SK-N-SH (cell line): ENCODE results near the gene SRCIN1. TPM values are rescaled to one million over a fixed set of nuclear protein-coding genes. Genes with fewer than 3 reads are reported as not detected.
A peak's percentile ranks its signal among the peaks of the same experiment; 100 is the strongest.

Experiments used
- CTCF ChIA-PET: fragments of 300-600, 350-600 bp; formaldehyde crosslinking; extraction: SDS; loops from one replicate; lab custom pipeline; 2021; lab: Yijun Ruan, JAX
- POLR2A ChIA-PET: fragments of 350-600 bp; sonication (Branson Sonifier 250); formaldehyde crosslinking; extraction: SDS; loops from one replicate; lab custom pipeline; 2020; ENCODE audit warnings: antibody characterized with exemption, inconsistent platforms; lab: Yijun Ruan, JAX
- DNase-seq: peaks from one replicate; pipeline ENCODE4 v3.0.0; 2012
- H2AFZ ChIP-seq: fragments of 200-600 bp; sonication (generic); 2 replicates; pipeline ENCODE4 v1.8.1; 2016; ENCODE audit warnings: antibody characterized with exemption, mild to moderate bottlenecking, low read depth
- H3F3A ChIP-seq: fragments of 200-600 bp; sonication (generic); replicated peaks from 2 replicates; pipeline ENCODE3; 2016; ENCODE audit warnings: antibody characterized with exemption, mild to moderate bottlenecking; ENCODE audit not compliant: insufficient read depth
- H3K27ac ChIP-seq, 2 experiments: fragments of 200-500 bp in 1 of 2; fragments of 200-600 bp in 1 of 2; sonication (Bioruptor generic) in 1 of 2; sonication (generic), shearing (Covaris generic) in 1 of 2; 2 replicates each; pipeline versions ENCODE4 v1.5.1 to v1.6.1; 2014 to 2016; ENCODE audit warnings: low read depth in 2 of 2, inconsistent platforms in 1 of 2, low read length in 1 of 2, mild to moderate bottlenecking in 1 of 2, mixed read lengths in 1 of 2
- H3K27me3 ChIP-seq: fragments of 200-600 bp; sonication (generic), shearing (Covaris generic); 2 replicates; pipeline ENCODE4 v1.6.1; 2016; ENCODE audit warnings: mixed run types; ENCODE audit not compliant: insufficient read depth
- H3K36me3 ChIP-seq, 2 experiments: fragments of 200-500 bp in 1 of 2; fragments of 200-600 bp in 1 of 2; sonication (Bioruptor generic) in 1 of 2; sonication (generic) in 1 of 2; replicated peaks in 1 of 2; 2 replicates each; pipeline versions ENCODE3 to v1.5.1; 2014 to 2016; ENCODE audit warnings: low read length in 1 of 2, mild to moderate bottlenecking in 1 of 2; ENCODE audit not compliant: insufficient read depth in 2 of 2, control insufficient read depth in 1 of 2
- H3K4me1 ChIP-seq, 2 experiments: fragments of 200-500 bp in 1 of 2; fragments of 200-600 bp in 1 of 2; sonication (Bioruptor generic) in 1 of 2; sonication (generic), shearing (Covaris generic) in 1 of 2; 2 replicates each; pipeline versions ENCODE4 v1.5.1 to v1.6.1; 2014 to 2016; ENCODE audit warnings: low read depth in 1 of 2, low read length in 1 of 2, mixed run types in 1 of 2; ENCODE audit not compliant: insufficient read depth in 2 of 2, control insufficient read depth in 1 of 2
- H3K4me2 ChIP-seq: fragments of 200-600 bp; sonication (generic), shearing (Covaris generic); 2 replicates; pipeline ENCODE4 v1.6.1; 2017; ENCODE audit warnings: mixed run types
- H3K4me3 ChIP-seq, 2 experiments: fragments of 200-500 bp in 1 of 2; fragments of 200-600 bp in 1 of 2; sonication (Bioruptor generic) in 1 of 2; sonication (generic), shearing (Covaris generic) in 1 of 2; 2 replicates each; pipeline versions ENCODE4 v1.5.1 to v1.8.1; 2014 to 2016; ENCODE audit warnings: low read depth in 2 of 2, inconsistent platforms in 1 of 2, low read length in 1 of 2, mild to moderate bottlenecking in 1 of 2, mixed read lengths in 1 of 2, moderate library complexity in 1 of 2
- H3K79me2 ChIP-seq: fragments of 200-600 bp; sonication (generic); 2 replicates; pipeline ENCODE4 v1.8.1; 2017; ENCODE audit warnings: mild to moderate bottlenecking; ENCODE audit not compliant: insufficient read depth
- H3K9ac ChIP-seq: fragments of 200-600 bp; sonication (generic); 2 replicates; pipeline ENCODE4 v1.6.1; 2017; ENCODE audit warnings: mixed run types
- H3K9me2 ChIP-seq: fragments of 200-600 bp; sonication (generic); 2 replicates; pipeline ENCODE4 v1.6.1; 2017; ENCODE audit warnings: mixed run types
- H3K9me3 ChIP-seq: fragments of 200-600 bp; sonication (generic); 2 replicates; pipeline ENCODE4 v1.6.1; 2017; ENCODE audit warnings: mixed run types, mild to moderate bottlenecking, moderate library complexity
- H4K20me1 ChIP-seq: fragments of 200-600 bp; sonication (generic); 2 replicates; pipeline ENCODE4 v1.6.1; 2017; ENCODE audit warnings: mild to moderate bottlenecking, mixed run types; ENCODE audit not compliant: insufficient read depth
- CHD2 ChIP-seq: fragments of 150-350 bp; IDR thresholded peaks from 2 replicates; pipeline ENCODE4 v1.6.1; 2018; ENCODE audit warnings: low read length; ENCODE audit not compliant: partially characterized antibody
- ELF1 ChIP-seq: IDR thresholded peaks from 2 replicates; pipeline ENCODE4 v1.4.0; 2012
- EZH2phosphoT487 ChIP-seq: fragments of 200-600 bp; sonication (generic); IDR thresholded peaks from 2 replicates; pipeline ENCODE4 v1.6.1; 2017; ENCODE audit warnings: low read depth, mixed run types, mild to moderate bottlenecking, antibody characterized with exemption, moderate library complexity, borderline replicate concordance
- GABPA ChIP-seq: IDR thresholded peaks from 2 replicates; pipeline ENCODE4 v1.4.0; 2012; ENCODE audit warnings: low read depth, mild to moderate bottlenecking
- GATA2 ChIP-seq: sonication (generic); formaldehyde crosslinking; IDR thresholded peaks from 2 replicates; pipeline ENCODE4 v1.5.0; 2020; ENCODE audit warnings: mild to moderate bottlenecking, missing genetic modification reagents
- MEF2A ChIP-seq: IDR thresholded peaks from 2 replicates; pipeline ENCODE4 v1.4.0; 2012; ENCODE audit warnings: low read depth, borderline replicate concordance
- NFIC ChIP-seq: IDR thresholded peaks from 2 replicates; pipeline ENCODE4 v1.4.0; 2012; ENCODE audit warnings: borderline replicate concordance
- NRF1 ChIP-seq: IDR thresholded peaks from 2 replicates; pipeline ENCODE4 v1.6.1; 2012; ENCODE audit warnings: low read depth, mild to moderate bottlenecking, low read length
- POLR2AphosphoS5 ChIP-seq: IDR thresholded peaks from 2 replicates; pipeline ENCODE4 v1.6.1; 2012; ENCODE audit warnings: low read depth, low read length
- RAD21 ChIP-seq: IDR thresholded peaks from 2 replicates; pipeline ENCODE4 v1.6.1; 2012; ENCODE audit warnings: mild to moderate bottlenecking, low read length
- TCF12 ChIP-seq: IDR thresholded peaks from 2 replicates; pipeline ENCODE4 v1.4.0; 2012
- WGBS: methylation state at CpG from one replicate; pipeline ENCODE4 v1.1.6; 2017; ENCODE audit warnings: low lambda C conversion rate; 5-methylcytosine and 5-hydroxymethylcytosine counted together
- polyA plus RNA-seq, 3 experiments: library from polyadenylated mRNA; depleted of rRNA; stranded (reverse); fragments of >200 nt; gene quantifications; 2 replicates each; pipeline ENCODE4 v1.2.3, GENCODE V29; 2012
- TF ChIP-seq, protein P1 (sequence below): IDR thresholded peaks from 2 replicates; pipeline ENCODE4 v1.4.0; 2012; ENCODE audit warnings: low read depth, borderline replicate concordance
- TF ChIP-seq, protein P2 (sequence below): fragments of 200-600 bp; sonication (generic); IDR thresholded peaks from 2 replicates; pipeline ENCODE4 v1.6.1; 2017; ENCODE audit warnings: antibody characterized with exemption, mild to moderate bottlenecking, moderate library complexity
- TF ChIP-seq, protein P3 (sequence below): IDR thresholded peaks from 2 replicates; pipeline ENCODE4 v1.4.0; 2012; ENCODE audit warnings: low read depth
- TF ChIP-seq, protein P4 (sequence below): fragments of 150-350 bp; IDR thresholded peaks from 2 replicates; pipeline ENCODE4 v1.6.1; 2016; ENCODE audit warnings: mild to moderate bottlenecking, low read depth, low read length

Gene SRCIN1
- polyA plus RNA-seq, 1 of the 3 experiments (the other 2 are of a cell fraction) = 1.0 TPM

DNA sequence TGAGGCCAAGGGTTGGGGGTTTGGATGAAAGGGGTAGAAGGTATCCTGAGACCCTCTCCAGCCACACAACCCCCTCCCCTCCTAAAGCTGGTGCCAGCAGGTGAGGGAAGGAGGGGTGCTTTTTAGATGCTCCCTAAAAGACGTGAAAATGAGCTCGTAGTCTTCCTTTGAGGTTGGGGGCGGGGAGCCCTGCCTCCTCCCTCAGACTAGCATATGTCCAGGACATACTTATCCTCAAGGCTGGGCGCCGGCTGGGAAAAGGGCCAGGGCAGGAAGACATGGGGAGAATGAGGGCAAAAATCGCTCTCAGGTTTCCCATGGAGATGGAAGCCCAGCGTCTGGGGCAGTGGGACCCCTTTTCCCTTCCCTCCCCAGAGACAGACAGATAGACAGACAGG is 26.7 kb downstream of the SRCIN1 start:
- Histone ChIP-seq H3K9me2 (no peaks in the 10 kb centered on the region), H3K4me3 (no peak overlapping the region), H3F3A (no peaks in the 10 kb centered on the region), H3K27ac (no peak overlapping the region), H3K36me3 (no peaks in the 10 kb centered on the region), H3K9me3 (no peaks in the 10 kb centered on the region), H2AFZ (no peak overlapping the region), H3K9ac (no peak overlapping the region), H3K4me2 (no peak overlapping the region), H3K27me3 (peaks cover 16% of the 10 kb centered on the region), H4K20me1 (no peaks in the 10 kb centered on the region), H3K79me2 (no peaks in the 10 kb centered on the region), H3K4me1 (peaks cover 6 to 38% of the 10 kb centered on the region in 2 experiments; a peak in 2 of 4 replicates)
- no peak for TF ChIP-seq EZH2phosphoT487
- no peak for TF ChIP-seq POLR2AphosphoS5
- no peak for TF ChIP-seq CHD2
- TF ChIP-seq GATA2 (CRISPR knock-in tag) = no peak
- TF ChIP-seq, protein P1, sequence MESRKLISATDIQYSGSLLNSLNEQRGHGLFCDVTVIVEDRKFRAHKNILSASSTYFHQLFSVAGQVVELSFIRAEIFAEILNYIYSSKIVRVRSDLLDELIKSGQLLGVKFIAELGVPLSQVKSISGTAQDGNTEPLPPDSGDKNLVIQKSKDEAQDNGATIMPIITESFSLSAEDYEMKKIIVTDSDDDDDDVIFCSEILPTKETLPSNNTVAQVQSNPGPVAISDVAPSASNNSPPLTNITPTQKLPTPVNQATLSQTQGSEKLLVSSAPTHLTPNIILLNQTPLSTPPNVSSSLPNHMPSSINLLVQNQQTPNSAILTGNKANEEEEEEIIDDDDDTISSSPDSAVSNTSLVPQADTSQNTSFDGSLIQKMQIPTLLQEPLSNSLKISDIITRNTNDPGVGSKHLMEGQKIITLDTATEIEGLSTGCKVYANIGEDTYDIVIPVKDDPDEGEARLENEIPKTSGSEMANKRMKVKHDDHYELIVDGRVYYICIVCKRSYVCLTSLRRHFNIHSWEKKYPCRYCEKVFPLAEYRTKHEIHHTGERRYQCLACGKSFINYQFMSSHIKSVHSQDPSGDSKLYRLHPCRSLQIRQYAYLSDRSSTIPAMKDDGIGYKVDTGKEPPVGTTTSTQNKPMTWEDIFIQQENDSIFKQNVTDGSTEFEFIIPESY = no peak
- no peak for TF ChIP-seq TCF12
- TF ChIP-seq, protein P2, sequence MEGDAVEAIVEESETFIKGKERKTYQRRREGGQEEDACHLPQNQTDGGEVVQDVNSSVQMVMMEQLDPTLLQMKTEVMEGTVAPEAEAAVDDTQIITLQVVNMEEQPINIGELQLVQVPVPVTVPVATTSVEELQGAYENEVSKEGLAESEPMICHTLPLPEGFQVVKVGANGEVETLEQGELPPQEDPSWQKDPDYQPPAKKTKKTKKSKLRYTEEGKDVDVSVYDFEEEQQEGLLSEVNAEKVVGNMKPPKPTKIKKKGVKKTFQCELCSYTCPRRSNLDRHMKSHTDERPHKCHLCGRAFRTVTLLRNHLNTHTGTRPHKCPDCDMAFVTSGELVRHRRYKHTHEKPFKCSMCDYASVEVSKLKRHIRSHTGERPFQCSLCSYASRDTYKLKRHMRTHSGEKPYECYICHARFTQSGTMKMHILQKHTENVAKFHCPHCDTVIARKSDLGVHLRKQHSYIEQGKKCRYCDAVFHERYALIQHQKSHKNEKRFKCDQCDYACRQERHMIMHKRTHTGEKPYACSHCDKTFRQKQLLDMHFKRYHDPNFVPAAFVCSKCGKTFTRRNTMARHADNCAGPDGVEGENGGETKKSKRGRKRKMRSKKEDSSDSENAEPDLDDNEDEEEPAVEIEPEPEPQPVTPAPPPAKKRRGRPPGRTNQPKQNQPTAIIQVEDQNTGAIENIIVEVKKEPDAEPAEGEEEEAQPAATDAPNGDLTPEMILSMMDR = no peak
- TF ChIP-seq NFIC = no peak
- no peak for TF ChIP-seq GABPA
- CTCF ChIA-PET = interaction anchor here (0.9 to 16.4 kb wide), 10 partner anchors 14 to 89 kb away, joined by 3 to 232 read pairs (median 9); partner anchors contain the start of gene SRCIN1
- no peak for DNase-seq
- 83% methylated on average over 7 of the region's 7 CpGs for WGBS
- POLR2A ChIA-PET = no interaction called here

DNA sequence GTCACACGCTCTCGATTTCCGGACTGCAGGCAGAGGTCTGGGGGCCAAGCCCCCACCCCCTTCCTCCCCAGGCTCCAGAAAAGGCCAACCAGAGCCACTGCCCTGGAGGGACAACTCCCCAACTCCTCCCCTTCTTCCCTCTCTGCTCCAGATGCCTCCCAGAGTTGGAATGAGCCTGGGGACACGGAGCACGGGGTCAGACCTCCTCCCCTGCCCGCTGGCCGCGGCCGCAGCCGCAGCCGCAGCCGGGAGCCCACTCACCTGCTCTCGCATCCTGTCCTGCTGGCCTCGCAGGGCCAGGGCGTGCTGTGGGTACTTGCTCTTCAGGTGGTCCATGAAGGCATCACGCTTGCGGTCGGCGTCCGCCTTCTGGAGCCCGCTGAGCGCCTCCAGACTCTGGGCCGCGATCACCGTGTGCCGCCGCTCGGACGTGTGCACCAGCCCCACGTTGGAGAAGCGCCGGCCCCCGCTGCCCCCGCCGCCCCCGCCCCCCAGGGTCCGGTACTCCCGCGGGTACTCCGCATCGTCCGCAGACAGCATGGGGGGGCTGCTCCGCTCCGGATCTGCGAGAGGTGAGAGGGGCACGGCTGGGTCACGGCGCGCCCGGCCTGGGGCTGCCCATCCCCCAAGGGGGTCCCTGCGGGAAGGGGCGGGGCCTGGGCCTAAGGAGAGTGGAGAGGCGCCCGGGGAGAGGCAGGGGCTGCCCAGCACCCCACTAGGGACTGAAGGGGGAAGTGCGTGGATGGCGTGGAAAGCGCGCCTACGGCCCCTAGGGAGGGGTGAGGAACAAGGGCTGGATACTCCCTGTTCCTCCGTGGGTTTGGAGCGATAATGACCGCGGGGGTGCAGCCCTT is 27.3 kb downstream of the SRCIN1 start:
- DNase-seq = peak; percentile 84
- TF ChIP-seq TCF12 (no peak), MEF2A (no peak), POLR2AphosphoS5 (no peak), RAD21 (no peak), ELF1 (no peak), NRF1 (no peak)
- TF ChIP-seq, protein P2 = no peak
- TF ChIP-seq, protein P3, sequence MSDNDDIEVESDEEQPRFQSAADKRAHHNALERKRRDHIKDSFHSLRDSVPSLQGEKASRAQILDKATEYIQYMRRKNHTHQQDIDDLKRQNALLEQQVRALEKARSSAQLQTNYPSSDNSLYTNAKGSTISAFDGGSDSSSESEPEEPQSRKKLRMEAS = no peak
- TF ChIP-seq, protein P4, sequence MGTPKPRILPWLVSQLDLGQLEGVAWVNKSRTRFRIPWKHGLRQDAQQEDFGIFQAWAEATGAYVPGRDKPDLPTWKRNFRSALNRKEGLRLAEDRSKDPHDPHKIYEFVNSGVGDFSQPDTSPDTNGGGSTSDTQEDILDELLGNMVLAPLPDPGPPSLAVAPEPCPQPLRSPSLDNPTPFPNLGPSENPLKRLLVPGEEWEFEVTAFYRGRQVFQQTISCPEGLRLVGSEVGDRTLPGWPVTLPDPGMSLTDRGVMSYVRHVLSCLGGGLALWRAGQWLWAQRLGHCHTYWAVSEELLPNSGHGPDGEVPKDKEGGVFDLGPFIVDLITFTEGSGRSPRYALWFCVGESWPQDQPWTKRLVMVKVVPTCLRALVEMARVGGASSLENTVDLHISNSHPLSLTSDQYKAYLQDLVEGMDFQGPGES = no peak
- no peak overlapping the region for H3K4me3 ChIP-seq
- WGBS = 78% methylated on average over 12 of the region's 63 CpGs
- CTCF ChIA-PET = interaction anchor here (1.0 to 16.4 kb wide), 16 partner anchors 8 to 89 kb away, joined by 3 to 232 read pairs (median 9); partner anchors contain the start of gene SRCIN1
- no peaks in the 10 kb centered on the region for H4K20me1 ChIP-seq
- H2AFZ ChIP-seq = no peak overlapping the region
- H3K9ac ChIP-seq = no peak overlapping the region
- peaks cover 6 to 36% of the 10 kb centered on the region in 2 experiments; a peak in 2 of 4 replicates for H3K4me1 ChIP-seq
- H3K36me3 ChIP-seq = no peaks in the 10 kb centered on the region
- H3K9me2 ChIP-seq = no peaks in the 10 kb centered on the region
- no peak overlapping the region for H3K4me2 ChIP-seq
- no peaks in the 10 kb centered on the region for H3K79me2 ChIP-seq
- H3F3A ChIP-seq = no peaks in the 10 kb centered on the region
- no peak overlapping the region for H3K27ac ChIP-seq
- H3K9me3 ChIP-seq = no peaks in the 10 kb centered on the region
- POLR2A ChIA-PET = no interaction called here
- peaks cover 22% of the 10 kb centered on the region; the same call in 1 of the 2 replicates for H3K27me3 ChIP-seq
